Measurements from ENCODE around the gene CALR3.

GRCh38 chr19:16441661-16442162 is 54.3 kb downstream of the CALR3 start:
- TF ChIP-seq POLR2AphosphoS5 (IDR thresholded peaks at IDR 0.05; ENCODE audit: low read depth, low read length), result no peak
- no peak for TF ChIP-seq POLR2A (IDR thresholded peaks at IDR 0.05; ENCODE audit: low read depth, low read length)
